ENCODE measurements around the gene ZNF358.

The ZNF358 gene

GRCh38 chr19:7541828-7542443 is 26.0 kb downstream of the ZNF358 start:
- no peak overlapping the region for H3K4me3 ChIP-seq (ENCODE audit: low read depth, low read length)
- TF ChIP-seq CTCF (IDR thresholded peaks at IDR 0.05; ENCODE audit: low read depth, low read length) = no peak

- H3K4me3 ChIP-seq (ENCODE audit: low read depth, low read length) = no peak overlapping the region
- TF ChIP-seq CTCF (IDR thresholded peaks at IDR 0.05; ENCODE audit: low read depth, low read length) = no peak
Observed at GRCh38 chr19:7542556-7543348, 26.8 kb downstream of the ZNF358 start.

GRCh38 chr19:7544626-7545025 is 28.7 kb downstream of the ZNF358 start:
- TF ChIP-seq CTCF (IDR thresholded peaks at IDR 0.05; ENCODE audit: low read depth, low read length) = no peak
- H3K4me3 ChIP-seq (ENCODE audit: low read depth, low read length) = no peak overlapping the region

GRCh38 chr19:7545300-7545699 is 29.4 kb downstream of the ZNF358 start:
- no peak overlapping the region for H3K4me3 ChIP-seq (ENCODE audit: low read depth, low read length)
- TF ChIP-seq CTCF (IDR thresholded peaks at IDR 0.05; ENCODE audit: low read depth, low read length) = no peak

GRCh38 chr19:7545904-7546303 is 30.0 kb downstream of the ZNF358 start:
- H3K4me3 ChIP-seq (ENCODE audit: low read depth, low read length) = no peak overlapping the region
- no peak for TF ChIP-seq CTCF (IDR thresholded peaks at IDR 0.05; ENCODE audit: low read depth, low read length)

- H3K4me3 ChIP-seq (ENCODE audit: low read depth, low read length) = no peak overlapping the region
- TF ChIP-seq CTCF (IDR thresholded peaks at IDR 0.05; ENCODE audit: low read depth, low read length) = no peak
Observed at GRCh38 chr19:7547159-7547558, 31.3 kb downstream of the ZNF358 start.

- H3K4me3 ChIP-seq (ENCODE audit: low read depth, low read length) = no peak overlapping the region
- no peak for TF ChIP-seq CTCF (IDR thresholded peaks at IDR 0.05; ENCODE audit: low read depth, low read length)
Observed at GRCh38 chr19:7549429-7550148, 33.7 kb downstream of the ZNF358 start.

All from WI38 (cell line).